K562 (cell line): ENCODE data around the gene PHLPP2. TPM values are rescaled to one million over a fixed set of nuclear protein-coding genes. Genes with fewer than 3 reads are reported as not detected.

Experiments used
- ATAC-seq: fragments of 200-7000 bp; cut with Tn5 transposase; 3 replicates; pipeline ENCODE4 v1.9.1; 2020; ENCODE audit warnings: moderate library complexity
- BruUV-seq: library from RNA; stranded (reverse); fragments of 400-500 nt; replicated peaks from 2 replicates; lab custom pipeline; 2021; lab: Mats Ljungman, UMichigan
- CTCF ChIA-PET: fragments of 300-600 bp; formaldehyde crosslinking; extraction: SDS; loops from one replicate; lab custom pipeline; 2021; ENCODE audit warnings: low intra/inter-chr PET ratio; lab: Yijun Ruan, JAX
- POLR2A ChIA-PET: fragments of 300-600, 350-650 bp; sonication (Branson Sonifier 250); formaldehyde crosslinking; extraction: SDS; loops from one replicate; lab custom pipeline; 2021; ENCODE audit warnings: antibody characterized with exemption, inconsistent platforms; lab: Yijun Ruan, JAX
- DNase-seq, 4 experiments: peaks; one replicate each; pipeline versions ENCODE4 v3.0.0 to v3.0.0-alpha.2; 2011 to 2018; ENCODE audit warnings: low spot score in 3 of 4, mixed read lengths in 3 of 4; ENCODE audit errors: extremely low read depth in 1 of 4
- FAIRE-seq: peaks from 2 replicates; lab custom pipeline; 2011; peaks lifted over from hg19 to GRCh38; lab: Jason Lieb, UNC
- H2AFZ ChIP-seq: 2 replicates; pipeline ENCODE4 v1.6.0; 2011; ENCODE audit warnings: low read depth, low read length, control low read depth, inconsistent platforms
- H3K27ac ChIP-seq: fragments of 200-600 bp; 3 replicates; pipeline ENCODE4 v1.8.0; 2011; ENCODE audit warnings: low read depth, mild to moderate bottlenecking, control low read depth, inconsistent platforms, low read length, moderate library complexity, mixed read lengths; ENCODE audit errors: extremely low read depth
- H3K27me3 ChIP-seq, 2 experiments: fragments of 300-600 bp in 1 of 2; 2 replicates in 1 of 2; 3 replicates in 1 of 2; pipeline versions ENCODE4 v1.6.0 to v1.8.0; 2011; ENCODE audit warnings: inconsistent platforms in 2 of 2, low read length in 2 of 2, mild to moderate bottlenecking in 1 of 2, mixed read lengths in 1 of 2, moderate library complexity in 1 of 2; ENCODE audit not compliant: control insufficient read depth in 2 of 2, insufficient read depth in 2 of 2
- H3K36me3 ChIP-seq: fragments of 300-600 bp; 3 replicates; pipeline ENCODE4 v1.8.0; 2011; ENCODE audit warnings: mild to moderate bottlenecking, low read length, inconsistent platforms; ENCODE audit not compliant: control insufficient read depth, insufficient read depth
- H3K4me1 ChIP-seq, 2 experiments: fragments of 200-600 bp in 1 of 2; replicated peaks in 1 of 2; 2 replicates in 1 of 2; 3 replicates in 1 of 2; pipeline versions ENCODE4 v1.5.1 to v1.8.0; 2011; ENCODE audit warnings: inconsistent platforms in 2 of 2, low read length in 2 of 2, mild to moderate bottlenecking in 1 of 2, mixed read lengths in 1 of 2, moderate library complexity in 1 of 2; ENCODE audit not compliant: control insufficient read depth in 2 of 2, insufficient read depth in 2 of 2
- H3K4me2 ChIP-seq: 2 replicates; pipeline ENCODE4 v1.6.1; 2011; ENCODE audit warnings: low read length, control low read depth, inconsistent platforms, mixed read lengths; ENCODE audit not compliant: insufficient read depth
- H3K4me3 ChIP-seq: fragments of 200-600 bp; sonication (generic), shearing (Covaris generic); 2 replicates; pipeline ENCODE4 v1.5.1; 2016; ENCODE audit warnings: control low read depth, inconsistent platforms
- H3K79me2 ChIP-seq: fragments of 200-600 bp; 3 replicates; pipeline ENCODE4 v1.8.0; 2011; ENCODE audit warnings: low read length, inconsistent platforms; ENCODE audit not compliant: control insufficient read depth, insufficient read depth
- H3K9ac ChIP-seq, 2 experiments: 2 replicates each; pipeline versions ENCODE4 v1.6.0 to v1.6.1; 2011; ENCODE audit warnings: low read depth in 2 of 2, low read length in 2 of 2, control low read depth in 1 of 2, inconsistent platforms in 1 of 2, mild to moderate bottlenecking in 1 of 2, mixed read lengths in 1 of 2; ENCODE audit not compliant: insufficient read depth in 1 of 2
- H3K9me1 ChIP-seq: one replicate; pipeline ENCODE4 v1.6.0; 2011; ENCODE audit warnings: inconsistent platforms, mild to moderate bottlenecking, low read length, moderate library complexity; ENCODE audit not compliant: control insufficient read depth, insufficient read depth
- H3K9me3 ChIP-seq: replicated peaks from 2 replicates; pipeline ENCODE4 v1.5.1; 2011; ENCODE audit warnings: low read depth, low read length, inconsistent platforms; ENCODE audit not compliant: control insufficient read depth, insufficient read depth
- H4K20me1 ChIP-seq: replicated peaks from 2 replicates; pipeline ENCODE4 v1.6.1; 2011; ENCODE audit warnings: low read length, inconsistent platforms, mixed read lengths; ENCODE audit not compliant: control insufficient read depth, insufficient read depth
- BCL6 ChIP-seq: fragments of 250-450 bp; sonication (Bioruptor Pico); IDR thresholded peaks from 2 replicates; pipeline ENCODE4 v1.4.0; 2020
- CBX8 ChIP-seq: fragments of 200-600 bp; sonication (generic); IDR thresholded peaks from 2 replicates; pipeline ENCODE4 v1.6.1; 2012; ENCODE audit warnings: borderline replicate concordance, mixed run types, low read depth, mild to moderate bottlenecking, moderate library complexity, mixed read lengths, low read length, control low read depth, inconsistent platforms; ENCODE audit not compliant: poor library complexity, severe bottlenecking; ENCODE audit errors: extremely low read depth
- ERF ChIP-seq: fragments of 450-650 bp; formaldehyde crosslinking; IDR thresholded peaks from 2 replicates; pipeline ENCODE4 v1.4.0; 2020; ENCODE audit warnings: mild to moderate bottlenecking, mixed read lengths
- MCM7 ChIP-seq, 2 experiments: fragments of 450-650 bp; IDR thresholded peaks; 2 replicates each; pipeline ENCODE4 v1.6.1; 2016 to 2018
- NFIC ChIP-seq: fragments of 450-650 bp; IDR thresholded peaks from 2 replicates; pipeline ENCODE4 v1.6.1; 2017; ENCODE audit warnings: mild to moderate bottlenecking, inconsistent platforms
- NONO ChIP-seq, 2 experiments: fragments of 200-400 bp in 1 of 2; fragments of 450-650 bp in 1 of 2; formaldehyde crosslinking in 1 of 2; IDR thresholded peaks; 2 replicates each; pipeline ENCODE4 v1.6.1; 2017; ENCODE audit warnings: low read depth in 2 of 2, mild to moderate bottlenecking in 2 of 2, moderate library complexity in 2 of 2, low read length in 1 of 2
- SREBF1 ChIP-seq: fragments of 150-350 bp; IDR thresholded peaks from 2 replicates; pipeline ENCODE4 v1.6.1; 2014; ENCODE audit warnings: antibody characterized with exemption, low read depth, low read length, borderline replicate concordance
- ZNF24 ChIP-seq: fragments of 450-650 bp; IDR thresholded peaks from 2 replicates; pipeline ENCODE4 v1.6.1; 2016
- ZNF57 ChIP-seq: fragments of 450-650 bp; formaldehyde crosslinking; IDR thresholded peaks from 2 replicates; pipeline ENCODE4 v1.4.0; 2020; ENCODE audit warnings: mild to moderate bottlenecking, moderate library complexity
- ZNF609 ChIP-seq: sonication (generic); formaldehyde crosslinking; IDR thresholded peaks from 2 replicates; pipeline ENCODE4 v1.8.1; 2023; ENCODE audit warnings: missing genetic modification reagents, mild to moderate bottlenecking, borderline replicate concordance
- WGBS: fragments of 100-300 bp; shearing (Covaris generic); methylation state at CpG from one replicate; pipeline ENCODE4 v1.1.6; 2016; ENCODE audit warnings: low coverage, mixed read lengths; ENCODE audit not compliant: insufficient coverage; ENCODE audit errors: missing lambda C conversion rate; 5-methylcytosine and 5-hydroxymethylcytosine counted together
- in situ Hi-C: fragments of 300-500 bp; cut with MboI; formaldehyde crosslinking; loops from 4 replicates; pipeline ENCODE4 v1.15.0; 2018; ENCODE audit warnings: inconsistent platforms, mixed read lengths
- intact Hi-C: fragments of 100-400 bp; cut with micrococcal nuclease; formaldehyde crosslinking; loops from 2 replicates; pipeline ENCODE4 v1.14.2; 2022
- polyA plus RNA-seq, 8 experiments: library from polyadenylated mRNA; depleted of rRNA in 4 of 8; stranded (reverse) in 5 of 8; unstranded in 3 of 8; fragments of >200 nt; fragmentation: Nextera tagmentation in 2 of 8; fragmentation: Illumina TruSeq in 1 of 8; extraction: Ambion mirVana in 2 of 8; extraction: Trizol in 1 of 8; gene quantifications; 2 replicates each; pipeline versions ENCODE4 v1.2.1 to v1.2.3, GENCODE V29; 2011 to 2014; ENCODE audit warnings: inconsistent platforms in 1 of 8, missing spikeins in 1 of 8
- total RNA-seq, 7 experiments: library from RNA; depleted of rRNA in 6 of 7; stranded (reverse); fragments of >200 nt in 6 of 7; fragmentation: Illumina TruSeq in 2 of 7; extraction: Trizol in 2 of 7; gene quantifications; 2 replicates each; pipeline versions ENCODE4 v1.2.1 to v1.2.3, GENCODE V29; 2011 to 2021; ENCODE audit warnings: low replicate concordance in 1 of 7
- TF ChIP-seq, protein P1 (sequence below): fragments of 450-650 bp; formaldehyde crosslinking; IDR thresholded peaks from 2 replicates; pipeline ENCODE4 v1.4.0; 2022; ENCODE audit warnings: missing genetic modification characterization
- TF ChIP-seq, protein P2 (sequence below): fragments of 450-650 bp; IDR thresholded peaks from 2 replicates; pipeline ENCODE4 v1.6.1; 2017; ENCODE audit warnings: antibody characterized with exemption

PHLPP2 gene
- total and polyA plus RNA-seq, 9 of the 15 experiments (the other 6 are each of a cell fraction or from before 2014, with no cell fraction given), result 0.60 to 7.1 (median 2.6) TPM

DNA sequence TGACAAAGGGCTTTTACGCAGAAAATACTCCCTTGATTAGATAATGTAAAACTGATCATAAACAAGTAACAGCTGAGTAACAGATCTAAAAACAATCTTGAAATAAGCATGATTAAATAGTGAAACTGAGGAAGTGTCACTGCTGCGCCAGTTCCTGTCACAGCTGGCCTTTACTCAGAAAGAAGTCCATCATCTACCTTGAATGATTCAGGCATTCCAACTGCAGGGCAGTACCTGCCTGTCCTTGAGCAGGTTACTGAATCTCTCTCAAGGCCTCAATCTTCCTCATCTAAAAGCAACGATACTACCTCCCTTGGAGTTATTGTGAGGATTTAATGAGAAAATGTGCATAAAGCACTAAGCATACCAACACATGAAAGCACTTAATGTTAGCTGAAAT, 12.7 kb downstream of the PHLPP2 start:
- ChIA-PET CTCF (no interaction called here), POLR2A (interaction anchor here (1.4 kb wide), 1 partner anchor 171 kb away, joined by 3 read pairs; no protein-coding TSS in a partner anchor)
- Histone ChIP-seq H3K9ac (no peak overlapping the region), H3K4me1 (no peaks in the 10 kb centered on the region), H2AFZ (no peak overlapping the region), H4K20me1 (no peaks in the 10 kb centered on the region), H3K9me3 (no peaks in the 10 kb centered on the region), H3K79me2 (no peaks in the 10 kb centered on the region), H3K9me1 (no peaks in the 10 kb centered on the region), H3K4me3 (no peak overlapping the region), H3K4me2 (no peak overlapping the region), H3K27me3 (no peaks in the 10 kb centered on the region), H3K27ac (no peak overlapping the region), H3K36me3 (peaks cover 3% of the 10 kb centered on the region; the same call in 2 of the 3 replicates)
- no peak for DNase-seq
- intact Hi-C loops, result no loop called here
- in situ Hi-C loops, result no loop called here
- BruUV-seq, result no TSS peak
- FAIRE-seq, result no peak
- WGBS, result 72% methylated on average over 3 of the region's 3 CpGs
- ATAC-seq, result no peak
- TF ChIP-seq, protein P1, sequence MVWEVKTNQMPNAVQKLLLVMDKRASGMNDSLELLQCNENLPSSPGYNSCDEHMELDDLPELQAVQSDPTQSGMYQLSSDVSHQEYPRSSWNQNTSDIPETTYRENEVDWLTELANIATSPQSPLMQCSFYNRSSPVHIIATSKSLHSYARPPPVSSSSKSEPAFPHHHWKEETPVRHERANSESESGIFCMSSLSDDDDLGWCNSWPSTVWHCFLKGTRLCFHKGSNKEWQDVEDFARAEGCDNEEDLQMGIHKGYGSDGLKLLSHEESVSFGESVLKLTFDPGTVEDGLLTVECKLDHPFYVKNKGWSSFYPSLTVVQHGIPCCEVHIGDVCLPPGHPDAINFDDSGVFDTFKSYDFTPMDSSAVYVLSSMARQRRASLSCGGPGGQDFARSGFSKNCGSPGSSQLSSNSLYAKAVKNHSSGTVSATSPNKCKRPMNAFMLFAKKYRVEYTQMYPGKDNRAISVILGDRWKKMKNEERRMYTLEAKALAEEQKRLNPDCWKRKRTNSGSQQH, result no peak
- TF ChIP-seq MCM7 (IDR thresholded peaks at IDR 0.05), result no peak
- TF ChIP-seq NONO (IDR thresholded peaks at IDR 0.05; ENCODE audit: low read depth in 2 of 2, low read length in 1 of 2), result no peak
- TF ChIP-seq ZNF609, result no peak
- TF ChIP-seq CBX8, result no peak
- no peak for TF ChIP-seq ZNF57 (CRISPR knock-in tag)
- TF ChIP-seq BCL6 (CRISPR knock-in tag), result no peak
- no peak for TF ChIP-seq SREBF1
- TF ChIP-seq NFIC, result no peak
- TF ChIP-seq, protein P2, sequence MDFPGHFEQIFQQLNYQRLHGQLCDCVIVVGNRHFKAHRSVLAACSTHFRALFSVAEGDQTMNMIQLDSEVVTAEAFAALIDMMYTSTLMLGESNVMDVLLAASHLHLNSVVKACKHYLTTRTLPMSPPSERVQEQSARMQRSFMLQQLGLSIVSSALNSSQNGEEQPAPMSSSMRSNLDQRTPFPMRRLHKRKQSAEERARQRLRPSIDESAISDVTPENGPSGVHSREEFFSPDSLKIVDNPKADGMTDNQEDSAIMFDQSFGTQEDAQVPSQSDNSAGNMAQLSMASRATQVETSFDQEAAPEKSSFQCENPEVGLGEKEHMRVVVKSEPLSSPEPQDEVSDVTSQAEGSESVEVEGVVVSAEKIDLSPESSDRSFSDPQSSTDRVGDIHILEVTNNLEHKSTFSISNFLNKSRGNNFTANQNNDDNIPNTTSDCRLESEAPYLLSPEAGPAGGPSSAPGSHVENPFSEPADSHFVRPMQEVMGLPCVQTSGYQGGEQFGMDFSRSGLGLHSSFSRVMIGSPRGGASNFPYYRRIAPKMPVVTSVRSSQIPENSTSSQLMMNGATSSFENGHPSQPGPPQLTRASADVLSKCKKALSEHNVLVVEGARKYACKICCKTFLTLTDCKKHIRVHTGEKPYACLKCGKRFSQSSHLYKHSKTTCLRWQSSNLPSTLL, result no peak
- TF ChIP-seq ZNF24, result no peak
- TF ChIP-seq ERF (CRISPR knock-in tag), result no peak
